Parathyroid adenoma (tissue), 2 donors: ENCODE results near the gene KRT222.

ENCODE experiments used
- H2AFZ ChIP-seq: fragments of 300-600 bp; sonication (generic); one replicate; pipeline ENCODE4 v1.7.0; 2017; ENCODE audit warnings: antibody characterized with exemption, mild to moderate bottlenecking
- H3K27ac ChIP-seq: fragments of 300-600 bp; sonication (generic); one replicate; pipeline ENCODE4 v1.7.0; 2017
- H3K27me3 ChIP-seq: fragments of 300-600 bp; sonication (generic); one replicate; pipeline ENCODE4 v1.7.0; 2017; ENCODE audit warnings: low read length; ENCODE audit not compliant: control insufficient read depth, insufficient read depth
- H3K36me3 ChIP-seq: fragments of 300-600 bp; sonication (generic); one replicate; pipeline ENCODE4 v1.7.0; 2017; ENCODE audit warnings: low read length; ENCODE audit not compliant: control insufficient read depth, insufficient read depth
- H3K4me1 ChIP-seq: fragments of 300-600 bp; sonication (generic); one replicate; pipeline ENCODE4 v1.7.0; 2017; ENCODE audit warnings: control low read depth
- H3K4me2 ChIP-seq: fragments of 300-600 bp; sonication (generic); one replicate; pipeline ENCODE4 v1.7.0; 2017; ENCODE audit warnings: low read length
- H3K4me3 ChIP-seq: fragments of 300-600 bp; sonication (generic); one replicate; pipeline ENCODE4 v1.7.0; 2017; ENCODE audit warnings: low read depth, low read length
- H3K79me2 ChIP-seq: fragments of 300-600 bp; sonication (generic); one replicate; pipeline ENCODE4 v1.7.0; 2017; ENCODE audit warnings: control low read depth
- H3K9ac ChIP-seq: fragments of 300-600 bp; sonication (generic); one replicate; pipeline ENCODE4 v1.7.0; 2017; ENCODE audit warnings: mild to moderate bottlenecking
- H3K9me3 ChIP-seq: fragments of 300-600 bp; sonication (generic); one replicate; pipeline ENCODE4 v1.7.0; 2017; ENCODE audit warnings: low read length; ENCODE audit not compliant: control insufficient read depth
- TF ChIP-seq, protein P1 (sequence below): fragments of 300-600 bp; sonication (generic); IDR thresholded peaks from one replicate; pipeline ENCODE4 v1.7.0; 2017; ENCODE audit warnings: antibody characterized with exemption, mild to moderate bottlenecking
- donor health status: primary hyperparathyroidism.

Gene KRT222

DNA sequence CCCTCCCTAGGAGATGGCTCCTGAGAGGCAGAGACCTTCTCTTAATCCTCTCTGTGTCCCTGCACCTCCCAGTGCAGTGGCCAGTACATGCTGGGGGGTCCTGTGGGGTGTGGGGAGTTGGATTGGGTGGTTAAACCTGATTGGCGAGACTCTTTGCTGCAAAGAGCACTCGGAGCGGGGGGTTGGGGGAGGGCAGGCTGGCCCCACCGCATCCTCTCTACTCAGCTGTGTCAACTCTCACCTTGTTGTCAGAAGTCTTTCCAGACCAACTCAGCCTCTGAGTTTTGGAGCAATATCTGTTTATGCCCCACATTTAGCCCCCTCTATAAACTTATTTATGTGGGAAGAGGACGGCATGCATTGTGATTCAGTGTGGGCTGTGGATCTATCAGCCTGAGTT is 57.3 kb downstream of the KRT222 start:
- H3K9ac ChIP-seq: no peak overlapping the region
- no peak overlapping the region for H3K4me2 ChIP-seq
- no peaks in the 10 kb centered on the region for H3K9me3 ChIP-seq
- no peaks in the 10 kb centered on the region for H3K36me3 ChIP-seq
- no peaks in the 10 kb centered on the region for H3K79me2 ChIP-seq
- H3K27ac ChIP-seq: no peak overlapping the region
- H3K4me1 ChIP-seq: no peaks in the 10 kb centered on the region
- no peaks in the 10 kb centered on the region for H3K27me3 ChIP-seq
- H3K4me3 ChIP-seq: no peak overlapping the region
- no peak overlapping the region for H2AFZ ChIP-seq
- TF ChIP-seq, protein P1, sequence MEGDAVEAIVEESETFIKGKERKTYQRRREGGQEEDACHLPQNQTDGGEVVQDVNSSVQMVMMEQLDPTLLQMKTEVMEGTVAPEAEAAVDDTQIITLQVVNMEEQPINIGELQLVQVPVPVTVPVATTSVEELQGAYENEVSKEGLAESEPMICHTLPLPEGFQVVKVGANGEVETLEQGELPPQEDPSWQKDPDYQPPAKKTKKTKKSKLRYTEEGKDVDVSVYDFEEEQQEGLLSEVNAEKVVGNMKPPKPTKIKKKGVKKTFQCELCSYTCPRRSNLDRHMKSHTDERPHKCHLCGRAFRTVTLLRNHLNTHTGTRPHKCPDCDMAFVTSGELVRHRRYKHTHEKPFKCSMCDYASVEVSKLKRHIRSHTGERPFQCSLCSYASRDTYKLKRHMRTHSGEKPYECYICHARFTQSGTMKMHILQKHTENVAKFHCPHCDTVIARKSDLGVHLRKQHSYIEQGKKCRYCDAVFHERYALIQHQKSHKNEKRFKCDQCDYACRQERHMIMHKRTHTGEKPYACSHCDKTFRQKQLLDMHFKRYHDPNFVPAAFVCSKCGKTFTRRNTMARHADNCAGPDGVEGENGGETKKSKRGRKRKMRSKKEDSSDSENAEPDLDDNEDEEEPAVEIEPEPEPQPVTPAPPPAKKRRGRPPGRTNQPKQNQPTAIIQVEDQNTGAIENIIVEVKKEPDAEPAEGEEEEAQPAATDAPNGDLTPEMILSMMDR: no peak

DNA sequence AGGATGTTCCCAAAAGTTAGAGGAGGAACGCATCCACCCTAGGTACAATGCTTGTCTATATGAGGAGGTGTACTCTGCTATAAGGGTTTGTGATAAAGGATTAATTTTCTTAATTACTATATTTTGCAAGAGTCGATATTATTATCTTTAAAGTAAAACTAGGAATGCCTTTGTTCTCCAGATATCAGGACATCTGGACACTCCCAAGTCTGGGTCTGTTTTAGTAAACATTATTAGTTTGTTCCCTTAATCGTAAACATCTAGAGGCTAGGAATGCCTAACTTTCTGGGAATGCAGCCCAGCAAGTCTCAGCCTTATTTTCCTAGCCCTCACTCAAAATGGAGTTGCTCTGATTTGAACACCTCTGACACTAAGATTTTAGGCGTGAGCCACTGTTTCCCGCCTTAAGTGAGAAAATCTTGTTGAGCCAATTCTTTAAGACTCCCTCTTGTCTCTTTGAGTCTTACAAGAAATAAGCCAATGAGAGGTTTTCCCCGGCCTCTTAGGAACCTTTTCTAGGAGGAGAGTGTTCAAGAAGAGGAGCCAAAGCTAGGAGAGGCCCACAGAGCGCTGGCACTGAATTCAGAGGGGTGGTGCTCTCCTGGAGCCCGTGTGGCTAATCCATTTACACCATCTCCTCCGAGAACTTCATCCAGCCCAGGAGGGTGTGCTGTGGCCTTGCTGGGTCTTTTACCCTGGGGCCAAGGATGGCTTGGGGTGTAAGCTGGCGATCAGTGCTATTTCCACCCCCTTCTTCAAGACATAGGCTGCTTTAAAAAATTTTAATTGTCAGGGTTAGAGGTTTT is 58.2 kb downstream of the KRT222 start:
- no peak overlapping the region for H3K9ac ChIP-seq
- no peaks in the 10 kb centered on the region for H3K79me2 ChIP-seq
- no peaks in the 10 kb centered on the region for H3K4me1 ChIP-seq
- no peak overlapping the region for H3K4me2 ChIP-seq
- H3K4me3 ChIP-seq: no peak overlapping the region
- TF ChIP-seq, protein P1: no peak
- H3K36me3 ChIP-seq: no peaks in the 10 kb centered on the region
- no peak overlapping the region for H3K27ac ChIP-seq
- no peaks in the 10 kb centered on the region for H3K9me3 ChIP-seq
- no peaks in the 10 kb centered on the region for H3K27me3 ChIP-seq
- no peak overlapping the region for H2AFZ ChIP-seq

DNA sequence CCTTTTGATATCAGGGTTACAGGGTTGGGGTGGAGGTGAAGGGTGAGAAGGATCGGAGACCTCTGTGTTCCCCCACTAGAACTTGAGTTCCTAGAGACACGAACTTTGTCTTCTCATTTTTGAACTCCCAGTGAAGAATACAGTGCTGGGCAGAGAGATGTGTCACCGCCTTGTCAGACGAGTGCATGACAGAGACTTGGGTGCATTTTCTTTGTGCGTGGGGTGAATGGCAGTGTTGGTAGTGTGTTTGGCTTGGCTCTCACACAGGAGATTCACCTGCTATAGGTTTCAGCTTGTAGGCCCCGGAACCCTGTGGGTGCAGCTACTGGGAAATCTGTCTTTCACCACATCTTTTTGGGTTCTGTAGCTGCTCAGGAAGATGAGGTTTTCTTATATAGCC is 59.7 kb downstream of the KRT222 start:
- Histone ChIP-seq H3K4me3 (no peak overlapping the region), H3K27me3 (no peaks in the 10 kb centered on the region), H3K4me2 (no peak overlapping the region), H3K9ac (no peak overlapping the region), H3K79me2 (no peaks in the 10 kb centered on the region), H3K36me3 (no peaks in the 10 kb centered on the region), H2AFZ (no peak overlapping the region), H3K4me1 (no peaks in the 10 kb centered on the region), H3K27ac (no peak overlapping the region), H3K9me3 (no peaks in the 10 kb centered on the region)
- TF ChIP-seq, protein P1: no peak
